ENCODE data around the gene CACNA2D3. TPM values are rescaled to one million over a fixed set of nuclear protein-coding genes. Genes with fewer than 3 reads are reported as not detected.

Gene CACNA2D3
- total RNA-seq, 1 donor from 2014 or later: 0.70 TPM

GRCh38 chr3:54339608-54340007 is 217.3 kb downstream of the CACNA2D3 start:
- no peak overlapping the region for H3K4me2 ChIP-seq (ENCODE audit: low read length)
- H3K4me3 Mint-ChIP-seq (ENCODE audit: unreplicated experiment): no peak overlapping the region
- H3K9me3 Mint-ChIP-seq (ENCODE audit: unreplicated experiment): no peaks in the 10 kb centered on the region
- no peak overlapping the region for H3K4me3 ChIP-seq (ENCODE audit: insufficient read depth, low read depth, low read length)
- H3K27ac Mint-ChIP-seq (ENCODE audit: unreplicated experiment): no peak overlapping the region
- no peak for FAIRE-seq
- no peaks in the 10 kb centered on the region for H3K4me1 Mint-ChIP-seq (ENCODE audit: low read depth, unreplicated experiment)
- H3K36me3 ChIP-seq (ENCODE audit: insufficient read depth, low read length): no peaks in the 10 kb centered on the region
- no peak overlapping the region for H2AFZ ChIP-seq (ENCODE audit: low read depth, low read length)
- H3K9ac ChIP-seq (ENCODE audit: low read length): no peak overlapping the region
- TF ChIP-seq CTCF (IDR thresholded peaks at IDR 0.05; ENCODE audit: insufficient read depth, low read depth, low read length): no peak
- TF ChIP-seq EZH2 (IDR thresholded peaks at IDR 0.05; ENCODE audit: insufficient read depth, low read length): no peak
- H3K9me3 ChIP-seq (ENCODE audit: insufficient read depth, low read depth, low read length): peaks cover 5% of the 10 kb centered on the region
- peaks cover 24% of the 10 kb centered on the region for H3K27me3 Mint-ChIP-seq (ENCODE audit: low read depth, unreplicated experiment)
- DNase-seq (ENCODE audit: low read depth): no peak
- H3K27me3 ChIP-seq (ENCODE audit: insufficient read depth, low read length): no peaks in the 10 kb centered on the region
- no peaks in the 10 kb centered on the region for H3K79me2 ChIP-seq (ENCODE audit: insufficient read depth, low read length)
- no peaks in the 10 kb centered on the region for H4K20me1 ChIP-seq (ENCODE audit: insufficient read depth, low read length)
- no peak overlapping the region for H3K27ac ChIP-seq (ENCODE audit: low read depth, low read length)
- no peaks in the 10 kb centered on the region for H3K36me3 Mint-ChIP-seq (ENCODE audit: low read depth, unreplicated experiment)
- no peaks in the 10 kb centered on the region for H3K4me1 ChIP-seq (ENCODE audit: insufficient read depth, low read length)

GRCh38 chr3:54341811-54342210 is 219.5 kb downstream of the CACNA2D3 start:
- H3K9ac ChIP-seq (ENCODE audit: low read length): no peak overlapping the region
- H3K79me2 ChIP-seq (ENCODE audit: insufficient read depth, low read length): no peaks in the 10 kb centered on the region
- peaks cover 5% of the 10 kb centered on the region for H3K9me3 ChIP-seq (ENCODE audit: insufficient read depth, low read depth, low read length)
- H3K27ac ChIP-seq (ENCODE audit: low read depth, low read length): no peak overlapping the region
- no peak overlapping the region for H3K27ac Mint-ChIP-seq (ENCODE audit: unreplicated experiment)
- H3K4me2 ChIP-seq (ENCODE audit: low read length): no peak overlapping the region
- H3K36me3 Mint-ChIP-seq (ENCODE audit: low read depth, unreplicated experiment): no peaks in the 10 kb centered on the region
- no peak overlapping the region for H2AFZ ChIP-seq (ENCODE audit: low read depth, low read length)
- FAIRE-seq: no peak
- peaks cover 24% of the 10 kb centered on the region for H3K27me3 Mint-ChIP-seq (ENCODE audit: low read depth, unreplicated experiment)
- H3K9me3 Mint-ChIP-seq (ENCODE audit: unreplicated experiment): no peaks in the 10 kb centered on the region
- no peaks in the 10 kb centered on the region for H3K36me3 ChIP-seq (ENCODE audit: insufficient read depth, low read length)
- H3K4me3 Mint-ChIP-seq (ENCODE audit: unreplicated experiment): no peak overlapping the region
- H3K4me3 ChIP-seq (ENCODE audit: insufficient read depth, low read depth, low read length): no peak overlapping the region
- no peak for TF ChIP-seq CTCF (IDR thresholded peaks at IDR 0.05; ENCODE audit: insufficient read depth, low read depth, low read length)
- no peaks in the 10 kb centered on the region for H3K27me3 ChIP-seq (ENCODE audit: insufficient read depth, low read length)
- no peak for DNase-seq (ENCODE audit: low read depth)
- no peaks in the 10 kb centered on the region for H3K4me1 Mint-ChIP-seq (ENCODE audit: low read depth, unreplicated experiment)
- no peaks in the 10 kb centered on the region for H4K20me1 ChIP-seq (ENCODE audit: insufficient read depth, low read length)
- no peaks in the 10 kb centered on the region for H3K4me1 ChIP-seq (ENCODE audit: insufficient read depth, low read length)

- no peaks in the 10 kb centered on the region for H4K20me1 ChIP-seq (ENCODE audit: insufficient read depth, low read length)
- DNase-seq (ENCODE audit: low read depth): no peak
- TF ChIP-seq CTCF (IDR thresholded peaks at IDR 0.05; ENCODE audit: insufficient read depth, low read depth, low read length) (no peak), EZH2 (IDR thresholded peaks at IDR 0.05; ENCODE audit: insufficient read depth, low read length) (no peak)
- peaks cover 5% of the 10 kb centered on the region for H3K9me3 ChIP-seq (ENCODE audit: insufficient read depth, low read depth, low read length)
- Mint-ChIP-seq H3K27me3 (ENCODE audit: low read depth, unreplicated experiment) (peaks cover 21% of the 10 kb centered on the region), H3K9me3 (ENCODE audit: unreplicated experiment) (no peaks in the 10 kb centered on the region), H3K27ac (ENCODE audit: unreplicated experiment) (no peak overlapping the region), H3K4me1 (ENCODE audit: low read depth, unreplicated experiment) (no peaks in the 10 kb centered on the region), H3K36me3 (ENCODE audit: low read depth, unreplicated experiment) (no peaks in the 10 kb centered on the region), H3K4me3 (ENCODE audit: unreplicated experiment) (no peak overlapping the region)
- H3K4me2 ChIP-seq (ENCODE audit: low read length): no peak overlapping the region
- no peaks in the 10 kb centered on the region for H3K4me1 ChIP-seq (ENCODE audit: insufficient read depth, low read length)
- H3K79me2 ChIP-seq (ENCODE audit: insufficient read depth, low read length): no peaks in the 10 kb centered on the region
- no peak overlapping the region for H3K9ac ChIP-seq (ENCODE audit: low read length)
- no peak overlapping the region for H2AFZ ChIP-seq (ENCODE audit: low read depth, low read length)
- no peaks in the 10 kb centered on the region for H3K27me3 ChIP-seq (ENCODE audit: insufficient read depth, low read length)
- no peak overlapping the region for H3K27ac ChIP-seq (ENCODE audit: low read depth, low read length)
- no peak for FAIRE-seq
- no peak overlapping the region for H3K4me3 ChIP-seq (ENCODE audit: insufficient read depth, low read depth, low read length)
- H3K36me3 ChIP-seq (ENCODE audit: insufficient read depth, low read length): no peaks in the 10 kb centered on the region
Measured at GRCh38 chr3:54342676-54343075, 220.3 kb downstream of the CACNA2D3 start.
